ENCODE data around the gene APOBEC3G.

The APOBEC3G gene

DNA sequence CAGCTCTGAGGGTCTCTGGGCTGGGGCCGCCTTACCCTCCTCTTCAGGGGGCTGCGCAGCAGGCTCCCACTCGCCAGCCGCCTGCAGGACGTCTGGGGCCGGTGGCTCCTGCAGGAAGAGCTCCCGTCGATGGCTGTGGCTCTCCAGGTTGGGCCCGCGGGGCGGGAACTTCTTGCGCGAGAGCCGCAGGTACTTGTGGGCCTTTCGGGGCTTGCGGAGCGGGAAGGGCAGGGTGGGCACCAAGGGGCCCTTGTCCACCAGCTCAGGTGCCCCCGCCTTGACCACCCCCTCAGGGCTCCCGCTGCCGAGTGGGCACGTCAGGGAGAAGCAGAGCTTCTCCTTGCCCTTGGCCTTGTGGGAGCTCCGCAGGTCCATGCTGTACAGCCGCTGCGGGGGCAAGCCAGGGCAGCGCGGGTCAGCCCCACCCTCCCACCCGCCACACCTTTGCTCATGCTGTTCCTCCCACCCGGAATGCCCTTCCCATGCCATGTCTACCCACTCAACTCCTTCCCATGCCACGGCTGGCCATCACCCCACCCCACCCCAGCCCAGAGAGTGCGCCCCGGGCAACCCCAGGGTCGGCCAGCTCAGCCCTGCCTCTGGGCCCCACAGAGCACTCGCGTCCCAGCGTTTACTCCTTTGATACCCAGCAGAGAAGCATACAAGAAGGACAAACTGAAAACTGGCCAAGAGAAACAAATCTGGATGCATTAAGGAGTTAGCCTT is 57.5 kb downstream of the APOBEC3G start:
- TF ChIP-seq ISL1 (CRISPR knock-in tag; IDR thresholded peaks at IDR 0.05) (no peak), OSR1 (CRISPR knock-in tag; IDR thresholded peaks at IDR 0.05) (no peak), ZFP30 (CRISPR knock-in tag; IDR thresholded peaks at IDR 0.05) (no peak), ESRRG (CRISPR knock-in tag; IDR thresholded peaks at IDR 0.05) (no peak), CSDC2 (CRISPR knock-in tag; IDR thresholded peaks at IDR 0.05) (no peak), ZC3H10 (CRISPR knock-in tag; IDR thresholded peaks at IDR 0.05) (no peak), ZFP3 (CRISPR knock-in tag; IDR thresholded peaks at IDR 0.05) (no peak), SNAI2 (CRISPR knock-in tag; IDR thresholded peaks at IDR 0.05) (no peak), PPARA (CRISPR knock-in tag; IDR thresholded peaks at IDR 0.05; ENCODE audit: borderline replicate concordance) (no peak), TCF4 (CRISPR knock-in tag; IDR thresholded peaks at IDR 0.05; ENCODE audit: borderline replicate concordance) (no peak), TOX (CRISPR knock-in tag; IDR thresholded peaks at IDR 0.05; ENCODE audit: borderline replicate concordance) (no peak)
- TF ChIP-seq, protein P1, sequence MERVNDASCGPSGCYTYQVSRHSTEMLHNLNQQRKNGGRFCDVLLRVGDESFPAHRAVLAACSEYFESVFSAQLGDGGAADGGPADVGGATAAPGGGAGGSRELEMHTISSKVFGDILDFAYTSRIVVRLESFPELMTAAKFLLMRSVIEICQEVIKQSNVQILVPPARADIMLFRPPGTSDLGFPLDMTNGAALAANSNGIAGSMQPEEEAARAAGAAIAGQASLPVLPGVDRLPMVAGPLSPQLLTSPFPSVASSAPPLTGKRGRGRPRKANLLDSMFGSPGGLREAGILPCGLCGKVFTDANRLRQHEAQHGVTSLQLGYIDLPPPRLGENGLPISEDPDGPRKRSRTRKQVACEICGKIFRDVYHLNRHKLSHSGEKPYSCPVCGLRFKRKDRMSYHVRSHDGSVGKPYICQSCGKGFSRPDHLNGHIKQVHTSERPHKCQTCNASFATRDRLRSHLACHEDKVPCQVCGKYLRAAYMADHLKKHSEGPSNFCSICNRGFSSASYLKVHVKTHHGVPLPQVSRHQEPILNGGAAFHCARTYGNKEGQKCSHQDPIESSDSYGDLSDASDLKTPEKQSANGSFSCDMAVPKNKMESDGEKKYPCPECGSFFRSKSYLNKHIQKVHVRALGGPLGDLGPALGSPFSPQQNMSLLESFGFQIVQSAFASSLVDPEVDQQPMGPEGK (CRISPR knock-in tag; IDR thresholded peaks at IDR 0.05; ENCODE audit: borderline replicate concordance) = no peak
- TF ChIP-seq, protein P2, sequence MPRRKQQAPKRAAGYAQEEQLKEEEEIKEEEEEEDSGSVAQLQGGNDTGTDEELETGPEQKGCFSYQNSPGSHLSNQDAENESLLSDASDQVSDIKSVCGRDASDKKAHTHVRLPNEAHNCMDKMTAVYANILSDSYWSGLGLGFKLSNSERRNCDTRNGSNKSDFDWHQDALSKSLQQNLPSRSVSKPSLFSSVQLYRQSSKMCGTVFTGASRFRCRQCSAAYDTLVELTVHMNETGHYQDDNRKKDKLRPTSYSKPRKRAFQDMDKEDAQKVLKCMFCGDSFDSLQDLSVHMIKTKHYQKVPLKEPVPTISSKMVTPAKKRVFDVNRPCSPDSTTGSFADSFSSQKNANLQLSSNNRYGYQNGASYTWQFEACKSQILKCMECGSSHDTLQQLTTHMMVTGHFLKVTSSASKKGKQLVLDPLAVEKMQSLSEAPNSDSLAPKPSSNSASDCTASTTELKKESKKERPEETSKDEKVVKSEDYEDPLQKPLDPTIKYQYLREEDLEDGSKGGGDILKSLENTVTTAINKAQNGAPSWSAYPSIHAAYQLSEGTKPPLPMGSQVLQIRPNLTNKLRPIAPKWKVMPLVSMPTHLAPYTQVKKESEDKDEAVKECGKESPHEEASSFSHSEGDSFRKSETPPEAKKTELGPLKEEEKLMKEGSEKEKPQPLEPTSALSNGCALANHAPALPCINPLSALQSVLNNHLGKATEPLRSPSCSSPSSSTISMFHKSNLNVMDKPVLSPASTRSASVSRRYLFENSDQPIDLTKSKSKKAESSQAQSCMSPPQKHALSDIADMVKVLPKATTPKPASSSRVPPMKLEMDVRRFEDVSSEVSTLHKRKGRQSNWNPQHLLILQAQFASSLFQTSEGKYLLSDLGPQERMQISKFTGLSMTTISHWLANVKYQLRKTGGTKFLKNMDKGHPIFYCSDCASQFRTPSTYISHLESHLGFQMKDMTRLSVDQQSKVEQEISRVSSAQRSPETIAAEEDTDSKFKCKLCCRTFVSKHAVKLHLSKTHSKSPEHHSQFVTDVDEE (CRISPR knock-in tag; IDR thresholded peaks at IDR 0.05) = no peak
- TF ChIP-seq, protein P3, sequence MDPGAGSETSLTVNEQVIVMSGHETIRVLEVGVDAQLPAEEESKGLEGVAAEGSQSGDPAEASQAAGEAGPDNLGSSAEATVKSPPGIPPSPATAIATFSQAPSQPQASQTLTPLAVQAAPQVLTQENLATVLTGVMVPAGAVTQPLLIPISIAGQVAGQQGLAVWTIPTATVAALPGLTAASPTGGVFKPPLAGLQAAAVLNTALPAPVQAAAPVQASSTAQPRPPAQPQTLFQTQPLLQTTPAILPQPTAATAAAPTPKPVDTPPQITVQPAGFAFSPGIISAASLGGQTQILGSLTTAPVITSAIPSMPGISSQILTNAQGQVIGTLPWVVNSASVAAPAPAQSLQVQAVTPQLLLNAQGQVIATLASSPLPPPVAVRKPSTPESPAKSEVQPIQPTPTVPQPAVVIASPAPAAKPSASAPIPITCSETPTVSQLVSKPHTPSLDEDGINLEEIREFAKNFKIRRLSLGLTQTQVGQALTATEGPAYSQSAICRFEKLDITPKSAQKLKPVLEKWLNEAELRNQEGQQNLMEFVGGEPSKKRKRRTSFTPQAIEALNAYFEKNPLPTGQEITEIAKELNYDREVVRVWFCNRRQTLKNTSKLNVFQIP (CRISPR knock-in tag; IDR thresholded peaks at IDR 0.05; ENCODE audit: borderline replicate concordance, low read depth) = no peak
- ATAC-seq = peak; percentile 26; the same call in 1 of the 3 replicates

DNA sequence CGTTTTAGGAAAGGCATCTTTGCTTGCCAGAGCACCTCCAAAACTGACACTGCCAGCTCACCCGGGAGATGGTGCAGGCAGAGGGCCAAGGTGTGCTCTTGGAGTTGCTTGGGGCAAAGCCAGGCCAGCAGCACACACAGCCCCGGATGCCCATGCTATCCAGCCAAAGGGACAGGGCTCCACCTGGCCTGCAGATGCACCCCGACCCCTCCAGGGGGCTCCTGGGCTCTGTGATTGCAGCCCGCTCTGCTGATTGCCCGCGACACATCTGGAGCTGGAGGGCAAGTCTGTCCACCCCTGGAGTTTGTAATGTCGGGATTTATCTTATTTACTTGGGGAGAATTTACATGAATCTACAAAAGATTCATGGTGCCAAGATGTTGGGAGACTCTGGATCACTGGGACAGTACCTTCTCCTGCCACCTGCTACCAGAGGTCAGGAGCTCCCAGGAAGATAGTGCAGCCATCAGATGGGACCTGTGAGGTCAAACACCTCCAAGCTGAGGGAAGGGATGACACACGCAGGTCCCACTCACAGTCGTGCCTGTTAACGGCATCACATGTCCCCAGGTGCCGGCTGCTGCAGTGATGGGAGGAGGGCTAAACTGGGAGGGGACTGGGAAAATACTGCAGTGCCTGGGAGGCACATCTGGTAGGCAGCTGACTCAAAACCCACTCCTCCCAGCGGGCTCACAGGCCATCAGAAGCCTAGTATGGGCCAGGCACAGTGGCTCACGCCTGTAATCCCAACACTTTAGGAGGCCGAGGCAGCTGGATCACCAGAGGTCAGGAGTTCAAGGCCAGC is 58.2 kb downstream of the APOBEC3G start:
- peak; percentile 89 for ATAC-seq
- TF ChIP-seq ZC3H10 (CRISPR knock-in tag; IDR thresholded peaks at IDR 0.05) = no peak
- TF ChIP-seq ARNTL (CRISPR knock-in tag; IDR thresholded peaks at IDR 0.05; ENCODE audit: borderline replicate concordance, low read depth) = no peak
- TF ChIP-seq, protein P4, sequence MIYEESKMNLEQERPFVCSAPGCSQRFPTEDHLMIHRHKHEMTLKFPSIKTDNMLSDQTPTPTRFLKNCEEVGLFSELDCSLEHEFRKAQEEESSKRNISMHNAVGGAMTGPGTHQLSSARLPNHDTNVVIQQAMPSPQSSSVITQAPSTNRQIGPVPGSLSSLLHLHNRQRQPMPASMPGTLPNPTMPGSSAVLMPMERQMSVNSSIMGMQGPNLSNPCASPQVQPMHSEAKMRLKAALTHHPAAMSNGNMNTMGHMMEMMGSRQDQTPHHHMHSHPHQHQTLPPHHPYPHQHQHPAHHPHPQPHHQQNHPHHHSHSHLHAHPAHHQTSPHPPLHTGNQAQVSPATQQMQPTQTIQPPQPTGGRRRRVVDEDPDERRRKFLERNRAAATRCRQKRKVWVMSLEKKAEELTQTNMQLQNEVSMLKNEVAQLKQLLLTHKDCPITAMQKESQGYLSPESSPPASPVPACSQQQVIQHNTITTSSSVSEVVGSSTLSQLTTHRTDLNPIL (CRISPR knock-in tag; IDR thresholded peaks at IDR 0.05; ENCODE audit: low read depth) = no peak
- TF ChIP-seq ZNF8 (CRISPR knock-in tag; IDR thresholded peaks at IDR 0.05) = no peak
- TF ChIP-seq PPARA (CRISPR knock-in tag; IDR thresholded peaks at IDR 0.05; ENCODE audit: borderline replicate concordance) = no peak

DNA sequence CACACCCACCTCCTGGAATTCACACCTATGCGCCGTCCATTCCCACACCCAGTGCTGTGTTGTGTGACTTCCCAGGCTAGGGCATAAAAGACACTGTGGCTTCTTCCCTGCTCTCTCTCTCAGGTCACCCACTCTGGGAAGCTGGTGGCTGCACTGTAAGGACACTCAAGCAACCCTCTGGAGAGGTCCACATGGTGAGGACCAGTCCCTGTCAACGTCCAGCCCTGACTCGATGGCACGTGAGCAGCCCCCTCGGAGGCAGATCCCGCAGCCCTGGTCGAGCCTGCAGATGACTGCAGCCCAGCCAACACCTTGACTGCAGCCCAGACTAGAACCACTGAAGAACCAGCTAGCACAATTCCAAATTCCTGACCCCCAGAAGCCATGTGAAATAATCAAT is 59.2 kb downstream of the APOBEC3G start:
- no peak for ATAC-seq
- TF ChIP-seq SNAI2 (CRISPR knock-in tag; IDR thresholded peaks at IDR 0.05) = no peak
- TF ChIP-seq, protein P3 (CRISPR knock-in tag; IDR thresholded peaks at IDR 0.05; ENCODE audit: borderline replicate concordance, low read depth) = no peak
- no peak for TF ChIP-seq PPARA (CRISPR knock-in tag; IDR thresholded peaks at IDR 0.05; ENCODE audit: borderline replicate concordance)
- no peak for TF ChIP-seq ESRRG (CRISPR knock-in tag; IDR thresholded peaks at IDR 0.05)
- TF ChIP-seq ZNF70 (CRISPR knock-in tag; IDR thresholded peaks at IDR 0.05) = no peak
- no peak for TF ChIP-seq TCF4 (CRISPR knock-in tag; IDR thresholded peaks at IDR 0.05; ENCODE audit: borderline replicate concordance)
- no peak for TF ChIP-seq RARB (CRISPR knock-in tag; IDR thresholded peaks at IDR 0.05)
- TF ChIP-seq GLIS3 (CRISPR knock-in tag; IDR thresholded peaks at IDR 0.05) = no peak
- no peak for TF ChIP-seq OSR1 (CRISPR knock-in tag; IDR thresholded peaks at IDR 0.05)

Measured in SK-N-SH treated with all-trans-retinoic acid at 6 μM for 48 hours (cell line).